ENCODE data around the gene GALNT8. TPM values are rescaled to one million over a fixed set of nuclear protein-coding genes. Genes with fewer than 3 reads are reported as not detected.

GALNT8 gene
- total RNA-seq, 1 donor = not detected

GRCh38 chr12:4806439-4807115, 86.4 kb downstream of the GALNT8 start:
- no peak for TF ChIP-seq CTCF (IDR thresholded peaks at IDR 0.05; ENCODE audit: insufficient read depth, low read length)
- DNase-seq (ENCODE audit: low read depth) = no peak
- H3K4me3 ChIP-seq (ENCODE audit: low read depth, low read length) = no peak overlapping the region

GRCh38 chr12:4807116-4807783, 87.0 kb downstream of the GALNT8 start:
- no peak overlapping the region for H3K4me3 ChIP-seq (ENCODE audit: low read depth, low read length)
- no peak for DNase-seq (ENCODE audit: low read depth)
- no peak for TF ChIP-seq CTCF (IDR thresholded peaks at IDR 0.05; ENCODE audit: insufficient read depth, low read length)

GRCh38 chr12:4807813-4808212, 87.6 kb downstream of the GALNT8 start:
- no peak overlapping the region for H3K4me3 ChIP-seq (ENCODE audit: low read depth, low read length)
- TF ChIP-seq CTCF (IDR thresholded peaks at IDR 0.05; ENCODE audit: insufficient read depth, low read length) = no peak

GRCh38 chr12:4809013-4809448, 88.8 kb downstream of the GALNT8 start:
- TF ChIP-seq CTCF (IDR thresholded peaks at IDR 0.05; ENCODE audit: insufficient read depth, low read length) = no peak
- DNase-seq (ENCODE audit: low read depth) = no peak
- no peak overlapping the region for H3K4me3 ChIP-seq (ENCODE audit: low read depth, low read length)

More at GRCh38 chr12:4807813-4808212, 87.6 kb downstream of the GALNT8 start:
- DNase-seq (ENCODE audit: low read depth) = no peak

GRCh38 chr12:4809449-4810218, 89.4 kb downstream of the GALNT8 start:
- no peak for DNase-seq (ENCODE audit: low read depth)
- peak overlapping the region; percentile 22 for H3K4me3 ChIP-seq (ENCODE audit: low read depth, low read length)
- TF ChIP-seq CTCF (IDR thresholded peaks at IDR 0.05; ENCODE audit: insufficient read depth, low read length) = no peak

- DNase-seq (ENCODE audit: low read depth) = no peak
- no peak for TF ChIP-seq CTCF (IDR thresholded peaks at IDR 0.05; ENCODE audit: insufficient read depth, low read length)
- H3K4me3 ChIP-seq (ENCODE audit: low read depth, low read length) = no peak overlapping the region
Observed at GRCh38 chr12:4810219-4810671, 90.0 kb downstream of the GALNT8 start.

All from fibroblast of the aortic adventitia (primary cell).